Keratinocyte (primary cell): Measurements from ENCODE around the gene NME7.

Experiments
- CTCF ChIP-seq, 3 experiments: IDR thresholded peaks in 1 of 3; conservative IDR thresholded peaks in 1 of 3; optimal IDR thresholded peaks in 1 of 3; 2 replicates in 2 of 3; 3 replicates in 1 of 3; pipeline versions ENCODE3 to v1.5.1; 2011; ENCODE audit warnings: low read length in 3 of 3, mild to moderate bottlenecking in 3 of 3, moderate library complexity in 2 of 3, control low read depth in 1 of 3, inconsistent platforms in 1 of 3; ENCODE audit not compliant: insufficient read depth in 2 of 3; ENCODE audit errors: extremely low read depth in 1 of 3
- EZH2 ChIP-seq: IDR thresholded peaks from one replicate; pipeline ENCODE4 v1.6.1; 2012; ENCODE audit warnings: inconsistent platforms, mild to moderate bottlenecking, low read length, moderate library complexity

- TF ChIP-seq CTCF (optimal IDR thresholded peaks at IDR 0.05 in 1 of 3, IDR thresholded peaks at IDR 0.05 in 1 of 3, conservative IDR thresholded peaks at IDR 0.05 in 1 of 3; ENCODE audit: extremely low read depth in 1 of 3, insufficient read depth in 2 of 3, low read length in 3 of 3) (no peak), EZH2 (no peak)
Measured at GRCh38 chr1:169368406-169368769, 791 bp upstream of the NME7 start.
